HepG2 (cell line): ENCODE data around the gene ASF1B. TPM values are rescaled to one million over a fixed set of nuclear protein-coding genes. Genes with fewer than 3 reads are reported as not detected.

ENCODE experiments used
- DPF2 ChIP-seq: sonication (generic); formaldehyde crosslinking; IDR thresholded peaks from 2 replicates; pipeline ENCODE4 v1.4.0; 2020; ENCODE audit warnings: mild to moderate bottlenecking, low read depth, missing genetic modification reagents, borderline replicate concordance
- DR1 ChIP-seq: sonication (generic); formaldehyde crosslinking; IDR thresholded peaks from 2 replicates; pipeline ENCODE4 v1.8.0; 2021; ENCODE audit warnings: mild to moderate bottlenecking, missing genetic modification reagents, inconsistent platforms
- FOXM1 ChIP-seq: sonication (generic); formaldehyde crosslinking; IDR thresholded peaks from 2 replicates; pipeline ENCODE4 v1.5.0; 2020; ENCODE audit warnings: missing genetic modification reagents
- JDP2 ChIP-seq: sonication (generic); formaldehyde crosslinking; IDR thresholded peaks from 2 replicates; pipeline ENCODE4 v1.8.1; 2022; ENCODE audit warnings: missing genetic modification reagents, borderline replicate concordance
- KDM1A ChIP-seq: IDR thresholded peaks from 2 replicates; pipeline ENCODE4 v1.6.1; 2016; ENCODE audit warnings: missing compliant biosample characterization
- KDM4B ChIP-seq: sonication (generic); formaldehyde crosslinking; IDR thresholded peaks from 2 replicates; pipeline ENCODE4 v1.4.0; 2020; ENCODE audit warnings: missing genetic modification reagents
- MAX ChIP-seq: IDR thresholded peaks from 2 replicates; pipeline ENCODE4 v1.6.1; 2012; ENCODE audit warnings: inconsistent platforms
- MEF2D ChIP-seq: sonication (generic); formaldehyde crosslinking; IDR thresholded peaks from 2 replicates; pipeline ENCODE4 v1.5.1; 2020; ENCODE audit warnings: mild to moderate bottlenecking, missing genetic modification reagents
- MIER2 ChIP-seq: IDR thresholded peaks from 2 replicates; pipeline ENCODE4 v1.6.1; 2016; ENCODE audit warnings: missing biosample characterization, missing genetic modification reagents
- MIXL1 ChIP-seq: IDR thresholded peaks from 2 replicates; pipeline ENCODE4 v1.6.1; 2016
- NFE2L2 ChIP-seq: fragments of 150-350 bp; IDR thresholded peaks from 2 replicates; pipeline ENCODE4 v1.6.1; 2014; ENCODE audit warnings: low read length
- NFRKB ChIP-seq: fragments of 450-650 bp; IDR thresholded peaks from 2 replicates; pipeline ENCODE4 v1.6.1; 2017
- SATB2 ChIP-seq: sonication (generic); formaldehyde crosslinking; IDR thresholded peaks from 2 replicates; pipeline ENCODE4 v1.5.0; 2020; ENCODE audit warnings: missing genetic modification reagents
- SNRNP70 ChIP-seq: fragments of 200-400 bp; formaldehyde crosslinking; IDR thresholded peaks from 2 replicates; pipeline ENCODE4 v1.6.1; 2017; ENCODE audit warnings: mild to moderate bottlenecking, low read depth, low read length, moderate library complexity
- ZBTB7A ChIP-seq: sonication (generic); formaldehyde crosslinking; IDR thresholded peaks from 2 replicates; pipeline ENCODE4 v1.8.0; 2022; ENCODE audit warnings: mild to moderate bottlenecking, missing genetic modification reagents
- ZKSCAN5 ChIP-seq: sonication (generic); formaldehyde crosslinking; IDR thresholded peaks from 2 replicates; pipeline ENCODE4 v1.5.1; 2020; ENCODE audit warnings: mild to moderate bottlenecking, missing genetic modification reagents
- ZMYM3 ChIP-seq: sonication (generic); formaldehyde crosslinking; IDR thresholded peaks from 2 replicates; pipeline ENCODE4 v1.5.1; 2020; ENCODE audit warnings: mild to moderate bottlenecking, missing genetic modification reagents
- ZNF180 ChIP-seq: sonication (generic); formaldehyde crosslinking; IDR thresholded peaks from 2 replicates; pipeline ENCODE4 v1.4.0; 2020; ENCODE audit warnings: low read depth, missing genetic modification reagents, borderline replicate concordance
- ZNF20 ChIP-seq: sonication (generic); formaldehyde crosslinking; IDR thresholded peaks from 2 replicates; pipeline ENCODE4 v1.4.0; 2020; ENCODE audit warnings: mild to moderate bottlenecking, moderate library complexity, missing genetic modification reagents
- ZNF598 ChIP-seq: sonication (generic); formaldehyde crosslinking; IDR thresholded peaks from 2 replicates; pipeline ENCODE4 v1.5.1; 2020; ENCODE audit warnings: mild to moderate bottlenecking, missing genetic modification reagents, borderline replicate concordance
- ZNF724P ChIP-seq: sonication (generic); formaldehyde crosslinking; IDR thresholded peaks from 2 replicates; pipeline ENCODE4 v1.8.0; 2022; ENCODE audit warnings: missing genetic modification reagents, borderline replicate concordance
- ZNF784 ChIP-seq: sonication (generic); formaldehyde crosslinking; IDR thresholded peaks from 2 replicates; pipeline ENCODE4 v1.5.1; 2020; ENCODE audit warnings: missing genetic modification reagents, mild to moderate bottlenecking, borderline replicate concordance
- ZNF883 ChIP-seq: sonication (generic); formaldehyde crosslinking; IDR thresholded peaks from 2 replicates; pipeline ENCODE4 v1.5.1; 2020; ENCODE audit warnings: mild to moderate bottlenecking, missing genetic modification reagents; ENCODE audit errors: not compliant biosample characterization
- ZSCAN25 ChIP-seq: sonication (generic); formaldehyde crosslinking; IDR thresholded peaks from 2 replicates; pipeline ENCODE4 v1.8.0; 2022; ENCODE audit warnings: mild to moderate bottlenecking, missing genetic modification reagents
- polyA plus RNA-seq, 8 experiments: library from polyadenylated mRNA; depleted of rRNA in 3 of 8; stranded (reverse) in 7 of 8; unstranded in 1 of 8; fragments of >200 nt; fragmentation: Illumina TruSeq in 4 of 8; extraction: Trizol in 4 of 8; gene quantifications; 2 replicates each; pipeline versions ENCODE4 v1.2.1 to v1.2.3, GENCODE V29; 2011 to 2016; ENCODE audit warnings: low read depth in 4 of 8, missing spikeins in 1 of 8, mixed read lengths in 1 of 8; ENCODE audit not compliant: insufficient read depth in 1 of 8
- total RNA-seq, 5 experiments: library from RNA; depleted of rRNA; stranded (reverse); fragments of >200 nt; fragmentation: Illumina TruSeq; extraction: Trizol; gene quantifications; 2 replicates each; pipeline ENCODE4 v1.2.3, GENCODE V29; 2016; ENCODE audit warnings: low read depth in 1 of 5
- TF ChIP-seq, protein P1 (sequence below): sonication (generic); formaldehyde crosslinking; IDR thresholded peaks from 2 replicates; pipeline ENCODE4 v1.8.1; 2022; ENCODE audit warnings: mild to moderate bottlenecking, missing genetic modification reagents
- TF ChIP-seq, protein P2 (sequence below): sonication (generic); formaldehyde crosslinking; IDR thresholded peaks from 2 replicates; pipeline ENCODE4 v1.5.0; 2020; ENCODE audit warnings: mild to moderate bottlenecking, missing genetic modification reagents
- TF ChIP-seq, protein P3 (sequence below): sonication (generic); formaldehyde crosslinking; IDR thresholded peaks from 2 replicates; pipeline ENCODE4 v1.5.0; 2020; ENCODE audit warnings: missing genetic modification reagents, mild to moderate bottlenecking, borderline replicate concordance

Gene ASF1B
- total and polyA plus RNA-seq, 2 of the 13 experiments (the other 11 are each of a cell fraction or from before 2014, with no cell fraction given), result 18.2 to 24.8 TPM

DNA sequence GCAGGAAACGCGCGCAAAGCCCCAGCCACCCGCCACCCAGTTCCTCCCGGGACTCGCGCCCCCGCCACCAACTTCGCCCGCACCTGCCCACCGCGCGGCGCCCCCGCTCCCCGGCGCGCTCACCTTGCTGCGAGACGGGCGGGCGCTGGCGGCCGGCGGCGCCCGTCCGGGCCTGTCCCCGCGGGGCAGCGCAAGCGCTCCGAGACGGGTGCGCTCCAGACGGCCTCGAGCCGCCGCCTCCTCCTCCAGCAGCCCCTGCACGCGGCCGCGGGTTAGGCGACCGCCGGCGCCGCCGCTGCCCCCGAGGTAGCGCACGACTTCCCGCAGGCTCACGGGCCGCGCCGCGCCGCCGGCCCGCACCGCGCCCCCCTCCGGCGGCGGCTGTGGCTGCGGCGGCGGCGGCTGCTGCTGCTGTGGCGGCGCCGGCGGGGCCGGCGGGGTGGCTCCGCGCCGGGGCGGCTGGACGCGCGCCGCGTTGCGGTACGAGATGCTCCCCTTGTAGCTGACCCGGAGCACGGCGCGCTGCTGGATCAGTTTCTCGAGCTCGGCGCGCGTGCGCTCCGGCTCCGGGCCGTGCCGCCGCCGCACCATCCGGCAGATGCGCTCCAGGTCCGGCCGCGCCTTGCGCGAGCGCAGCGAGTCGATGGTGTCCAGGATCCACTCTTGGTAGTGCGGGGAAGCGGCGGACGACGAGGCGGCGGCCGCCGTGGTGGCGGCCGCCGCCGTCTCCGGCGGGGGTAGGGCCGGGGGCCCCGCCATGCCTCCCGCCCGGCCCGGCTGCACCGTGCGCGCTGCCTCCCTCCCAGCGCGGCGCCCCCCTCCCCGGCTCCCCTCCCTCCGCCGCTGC lies 46.5 kb downstream of the ASF1B start (continued):
- TF ChIP-seq DR1 (CRISPR knock-in tag), result no peak
- no peak for TF ChIP-seq ZKSCAN5 (CRISPR knock-in tag)
- TF ChIP-seq ZNF883 (CRISPR knock-in tag), result no peak
- TF ChIP-seq MIXL1 (CRISPR knock-in tag), result no peak
- TF ChIP-seq MIER2 (CRISPR knock-in tag), result no peak
- no peak for TF ChIP-seq ZNF598 (CRISPR knock-in tag)
- no peak for TF ChIP-seq ZNF724P (CRISPR knock-in tag)
- TF ChIP-seq KDM1A (CRISPR knock-in tag), result no peak
- no peak for TF ChIP-seq DPF2
- TF ChIP-seq MEF2D, result no peak
- no peak for TF ChIP-seq ZSCAN25 (CRISPR knock-in tag)
- no peak for TF ChIP-seq SATB2 (CRISPR knock-in tag)
- TF ChIP-seq ZNF180 (CRISPR knock-in tag), result no peak
- TF ChIP-seq KDM4B (CRISPR knock-in tag), result no peak
- no peak for TF ChIP-seq NFRKB
- TF ChIP-seq, protein P1, sequence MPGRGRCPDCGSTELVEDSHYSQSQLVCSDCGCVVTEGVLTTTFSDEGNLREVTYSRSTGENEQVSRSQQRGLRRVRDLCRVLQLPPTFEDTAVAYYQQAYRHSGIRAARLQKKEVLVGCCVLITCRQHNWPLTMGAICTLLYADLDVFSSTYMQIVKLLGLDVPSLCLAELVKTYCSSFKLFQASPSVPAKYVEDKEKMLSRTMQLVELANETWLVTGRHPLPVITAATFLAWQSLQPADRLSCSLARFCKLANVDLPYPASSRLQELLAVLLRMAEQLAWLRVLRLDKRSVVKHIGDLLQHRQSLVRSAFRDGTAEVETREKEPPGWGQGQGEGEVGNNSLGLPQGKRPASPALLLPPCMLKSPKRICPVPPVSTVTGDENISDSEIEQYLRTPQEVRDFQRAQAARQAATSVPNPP (CRISPR knock-in tag), result no peak
- TF ChIP-seq ZNF20, result no peak
- TF ChIP-seq ZBTB7A, result no peak
- TF ChIP-seq FOXM1, result no peak
- TF ChIP-seq MAX, result peak; percentile 42; the same call in 1 of the 2 replicates
- no peak for TF ChIP-seq SNRNP70
- no peak for TF ChIP-seq ZMYM3 (CRISPR knock-in tag)
- no peak for TF ChIP-seq ZNF784 (CRISPR knock-in tag)
- TF ChIP-seq, protein P2, sequence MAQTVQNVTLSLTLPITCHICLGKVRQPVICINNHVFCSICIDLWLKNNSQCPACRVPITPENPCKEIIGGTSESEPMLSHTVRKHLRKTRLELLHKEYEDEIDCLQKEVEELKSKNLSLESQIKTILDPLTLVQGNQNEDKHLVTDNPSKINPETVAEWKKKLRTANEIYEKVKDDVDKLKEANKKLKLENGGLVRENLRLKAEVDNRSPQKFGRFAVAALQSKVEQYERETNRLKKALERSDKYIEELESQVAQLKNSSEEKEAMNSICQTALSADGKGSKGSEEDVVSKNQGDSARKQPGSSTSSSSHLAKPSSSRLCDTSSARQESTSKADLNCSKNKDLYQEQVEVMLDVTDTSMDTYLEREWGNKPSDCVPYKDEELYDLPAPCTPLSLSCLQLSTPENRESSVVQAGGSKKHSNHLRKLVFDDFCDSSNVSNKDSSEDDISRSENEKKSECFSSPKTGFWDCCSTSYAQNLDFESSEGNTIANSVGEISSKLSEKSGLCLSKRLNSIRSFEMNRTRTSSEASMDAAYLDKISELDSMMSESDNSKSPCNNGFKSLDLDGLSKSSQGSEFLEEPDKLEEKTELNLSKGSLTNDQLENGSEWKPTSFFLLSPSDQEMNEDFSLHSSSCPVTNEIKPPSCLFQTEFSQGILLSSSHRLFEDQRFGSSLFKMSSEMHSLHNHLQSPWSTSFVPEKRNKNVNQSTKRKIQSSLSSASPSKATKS, result no peak
- TF ChIP-seq, protein P3, sequence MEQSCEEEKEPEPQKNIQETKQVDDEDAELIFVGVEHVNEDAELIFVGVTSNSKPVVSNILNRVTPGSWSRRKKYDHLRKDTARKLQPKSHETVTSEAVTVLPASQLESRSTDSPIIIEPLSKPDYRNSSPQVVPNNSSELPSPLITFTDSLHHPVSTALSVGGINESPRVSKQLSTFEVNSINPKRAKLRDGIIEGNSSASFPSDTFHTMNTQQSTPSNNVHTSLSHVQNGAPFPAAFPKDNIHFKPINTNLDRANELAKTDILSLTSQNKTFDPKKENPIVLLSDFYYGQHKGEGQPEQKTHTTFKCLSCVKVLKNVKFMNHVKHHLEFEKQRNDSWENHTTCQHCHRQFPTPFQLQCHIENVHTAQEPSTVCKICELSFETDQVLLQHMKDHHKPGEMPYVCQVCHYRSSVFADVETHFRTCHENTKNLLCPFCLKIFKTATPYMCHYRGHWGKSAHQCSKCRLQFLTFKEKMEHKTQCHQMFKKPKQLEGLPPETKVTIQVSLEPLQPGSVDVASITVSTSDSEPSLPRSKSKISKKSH (CRISPR knock-in tag), result no peak
- TF ChIP-seq JDP2 (CRISPR knock-in tag), result no peak
- TF ChIP-seq NFE2L2, result no peak
